Osteocyte (in vitro differentiated cells): ENCODE results near the gene PIGS. TPM values are rescaled to one million over a fixed set of nuclear protein-coding genes. Genes with fewer than 3 reads are reported as not detected.

ENCODE experiments used
- DNase-seq: peaks from one replicate; pipeline ENCODE4 v3.0.0; 2021; ENCODE audit warnings: mixed read lengths; ENCODE audit not compliant: unreplicated experiment; ENCODE audit errors: extremely low spot score
- H3K27ac Mint-ChIP-seq: one replicate; pipeline ENCODE4 v1.8.0; 2021; ENCODE audit warnings: mild to moderate bottlenecking, mixed read lengths; ENCODE audit not compliant: unreplicated experiment
- H3K27me3 Mint-ChIP-seq: one replicate; pipeline ENCODE4 v1.8.0; 2021; ENCODE audit warnings: mixed read lengths; ENCODE audit not compliant: unreplicated experiment
- H3K36me3 Mint-ChIP-seq: one replicate; pipeline ENCODE4 v1.8.0; 2021; ENCODE audit warnings: mixed read lengths; ENCODE audit not compliant: unreplicated experiment
- H3K4me1 Mint-ChIP-seq: one replicate; pipeline ENCODE4 v1.8.0; 2021; ENCODE audit warnings: mixed read lengths; ENCODE audit not compliant: unreplicated experiment
- H3K4me3 Mint-ChIP-seq: one replicate; pipeline ENCODE4 v1.8.0; 2021; ENCODE audit warnings: mild to moderate bottlenecking, moderate library complexity, mixed read lengths; ENCODE audit not compliant: unreplicated experiment
- H3K9me3 Mint-ChIP-seq: one replicate; pipeline ENCODE4 v1.8.0; 2021; ENCODE audit warnings: mixed read lengths; ENCODE audit not compliant: unreplicated experiment
- CTCF ChIP-seq: fragments of 200-600 bp; sonication (generic); IDR thresholded peaks from 2 replicates; pipeline ENCODE4 v1.5.0; 2021; ENCODE audit warnings: antibody characterized with exemption, mild to moderate bottlenecking, moderate library complexity
- total RNA-seq: library from RNA; stranded (reverse); gene quantifications from 2 replicates; pipeline ENCODE4 v1.2.1, GENCODE V29; 2021

The PIGS gene
- total RNA-seq, 1 donor from 2014 or later: 80.0 TPM

DNA sequence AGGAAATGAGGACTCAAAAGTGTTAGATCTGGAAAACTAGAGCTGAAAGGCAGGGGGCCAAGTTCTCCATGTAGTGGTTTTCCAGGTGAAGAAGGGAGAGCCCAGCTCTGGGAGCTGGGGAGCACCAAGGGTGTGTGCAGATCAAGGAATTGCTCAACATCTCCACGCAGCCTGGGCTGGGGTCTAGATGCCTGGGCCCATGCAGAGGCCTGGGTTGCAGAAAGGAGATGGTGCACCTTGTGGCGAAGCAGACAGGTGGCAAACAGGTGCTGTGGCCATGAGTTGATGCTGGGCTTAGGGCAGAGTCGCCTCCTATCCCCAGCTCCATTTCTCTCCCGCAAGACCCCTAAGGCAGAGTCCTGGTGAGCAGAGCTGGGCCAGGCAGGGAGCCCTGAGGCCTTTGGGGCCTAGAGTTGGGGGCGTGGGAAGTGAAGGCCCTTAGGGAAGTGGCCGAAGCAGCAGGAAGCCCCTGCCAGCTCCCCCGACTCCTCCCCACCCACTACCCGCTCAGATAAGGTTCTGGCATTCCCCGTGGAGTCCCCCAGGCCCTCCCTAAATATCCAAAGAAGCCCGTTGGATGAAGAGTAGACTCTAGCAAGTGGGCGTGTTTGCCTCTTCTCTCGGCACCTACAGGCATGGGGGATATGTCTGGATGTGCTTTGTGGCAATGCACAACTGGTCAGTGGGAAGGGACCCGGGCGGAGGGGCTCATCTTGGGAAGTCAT, 64.4 kb downstream of the PIGS start:
- no peak overlapping the region for H3K27ac Mint-ChIP-seq
- peaks cover 54% of the 10 kb centered on the region for H3K27me3 Mint-ChIP-seq
- H3K9me3 Mint-ChIP-seq: no peaks in the 10 kb centered on the region
- H3K4me1 Mint-ChIP-seq: no peaks in the 10 kb centered on the region
- TF ChIP-seq CTCF: no peak
- H3K4me3 Mint-ChIP-seq: no peak overlapping the region
- DNase-seq: no peak
- H3K36me3 Mint-ChIP-seq: no peaks in the 10 kb centered on the region

DNA sequence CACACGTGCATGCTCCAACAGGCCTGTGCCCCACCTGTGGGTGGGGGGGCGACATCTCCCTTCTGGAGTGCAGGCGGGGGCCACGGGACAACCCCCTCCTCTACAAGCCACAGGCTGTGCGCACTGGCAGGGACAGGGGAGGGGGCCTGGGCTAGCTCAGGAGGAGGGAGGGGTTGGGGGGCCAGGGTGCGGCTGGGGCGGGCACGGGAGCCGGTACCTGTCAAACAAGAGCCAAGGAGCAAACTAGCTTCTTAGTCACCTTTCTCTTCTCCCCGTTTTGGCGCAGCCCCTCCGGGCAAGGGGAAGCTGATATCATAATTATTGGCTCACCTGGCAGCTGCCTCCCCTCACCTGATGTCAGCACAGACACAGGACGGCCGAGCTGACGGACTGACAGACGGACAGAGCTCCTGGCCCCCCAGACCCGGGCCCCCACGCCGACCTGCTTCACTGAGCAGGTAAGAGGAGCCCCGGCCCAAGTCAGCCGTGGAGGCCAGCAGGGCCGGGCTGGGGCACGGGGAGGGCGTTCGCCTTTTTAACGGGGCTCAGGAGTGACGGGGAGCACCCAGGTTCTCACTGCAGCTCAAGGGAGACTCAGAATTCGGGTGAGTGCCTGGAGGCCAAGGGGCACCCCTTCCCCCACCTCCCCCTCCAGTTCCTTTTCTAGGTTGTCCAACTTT, 65.2 kb downstream of the PIGS start, which contains the start of gene FOXN1:
FOXN1 (plus strand) TSS at position 363 of the 680 bp plus-strand sequence. CDS start 17,622 bp downstream, outside the sequence.
- no peak for DNase-seq
- Mint-ChIP-seq H3K4me3 (no peak within 1 kb of the TSS), H3K27me3 (peaks cover 49% of the 10 kb centered on the region), H3K9me3 (no peaks in the 10 kb centered on the region), H3K4me1 (peaks cover 3% of the 10 kb centered on the region), H3K27ac (no peak within 1 kb of the TSS), H3K36me3 (no peaks in the 10 kb centered on the region)
- TF ChIP-seq CTCF: no peak

DNA sequence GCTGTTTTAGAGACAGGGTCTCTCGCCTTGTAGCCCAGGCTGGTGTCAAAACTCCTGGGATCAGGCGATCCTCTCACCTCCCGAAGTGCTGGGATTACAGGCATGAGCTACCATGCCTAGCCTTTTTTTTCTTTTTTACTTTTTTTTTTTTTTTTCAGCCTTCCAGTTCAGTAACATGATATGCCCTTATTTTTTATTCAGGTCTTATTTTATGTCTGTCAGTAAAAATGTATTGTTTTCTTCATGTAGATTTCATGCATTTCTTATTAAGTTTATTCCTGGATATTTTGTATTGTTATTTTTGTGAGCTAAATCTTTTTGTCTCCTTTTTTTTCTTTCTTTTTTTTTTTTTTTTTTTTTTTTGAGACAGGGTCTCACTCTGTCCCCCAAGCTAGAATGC, 67.9 kb downstream of the PIGS start:
- no peaks in the 10 kb centered on the region for H3K9me3 Mint-ChIP-seq
- no peak overlapping the region for H3K27ac Mint-ChIP-seq
- peaks cover 29% of the 10 kb centered on the region for H3K27me3 Mint-ChIP-seq
- no peak for TF ChIP-seq CTCF
- no peak overlapping the region for H3K4me3 Mint-ChIP-seq
- no peak for DNase-seq
- H3K4me1 Mint-ChIP-seq: peaks cover 5% of the 10 kb centered on the region
- H3K36me3 Mint-ChIP-seq: no peaks in the 10 kb centered on the region

Other genes starting within 250 kb of the PIGS start
- 55.3 and 61.9 TPM in 2 replicates for gene IFT20, start 236.1 kb downstream of the PIGS start, total RNA-seq
- gene TNFAIP1, start 235.8 kb downstream of the PIGS start, total RNA-seq: 57.0 and 59.2 TPM in 2 replicates
- gene POLDIP2, start 214.0 kb downstream of the PIGS start, total RNA-seq: 79.8 and 80.2 TPM in 2 replicates
- gene SEBOX, start 206.3 kb downstream of the PIGS start, total RNA-seq: not detected in 2 replicates
- gene VTN, start 201.2 kb downstream of the PIGS start, total RNA-seq: 0.70 and 0.97 TPM in 2 replicates
- 27.8 and 31.7 TPM in 2 replicates for gene SARM1, start 199.8 kb downstream of the PIGS start, total RNA-seq
- gene SLC46A1, start 165.3 kb downstream of the PIGS start, total RNA-seq: 5.5 and 5.9 TPM in 2 replicates
- not detected in 2 replicates for gene SLC13A2, start 97.9 kb downstream of the PIGS start, total RNA-seq
- gene FOXN1, start 65.2 kb downstream of the PIGS start, total RNA-seq: not detected in 2 replicates
- gene UNC119, start 18.9 kb downstream of the PIGS start, total RNA-seq: 26.0 and 34.9 TPM in 2 replicates
- 2.7 and 3.2 TPM in 2 replicates for gene ALDOC, start 5.4 kb upstream of the PIGS start, total RNA-seq
- gene SPAG5, start 27.5 kb upstream of the PIGS start, total RNA-seq: 15.2 and 15.6 TPM in 2 replicates
- 7.9 and 10.3 TPM in 2 replicates for gene RSKR, start 42.7 kb upstream of the PIGS start, total RNA-seq
- 159 and 173 TPM in 2 replicates for gene BLTP2, start 73.6 kb upstream of the PIGS start, total RNA-seq
- 71.0 and 73.0 TPM in 2 replicates for gene SDF2, start 90.4 kb upstream of the PIGS start, total RNA-seq
- 91.2 and 92.0 TPM in 2 replicates for gene SUPT6H, start 90.7 kb upstream of the PIGS start, total RNA-seq
- 2.1 and 3.0 TPM in 2 replicates for gene PROCA1, start 140.4 kb upstream of the PIGS start, total RNA-seq
- gene RAB34, start 146.3 kb upstream of the PIGS start, total RNA-seq: 153 TPM in 2 replicates
- gene RPL23A, start 148.5 kb upstream of the PIGS start, total RNA-seq: 1,390 and 1,395 TPM in 2 replicates
- gene TLCD1, start 154.7 kb upstream of the PIGS start, total RNA-seq: 3.8 and 5.8 TPM in 2 replicates
- 8.5 and 9.9 TPM in 2 replicates for gene NEK8, start 157.3 kb upstream of the PIGS start, total RNA-seq
- 76.1 and 95.5 TPM in 2 replicates for gene TRAF4, start 172.5 kb upstream of the PIGS start, total RNA-seq